AG09319 (cell line): ENCODE data around the gene CELSR1.

ENCODE experiments used
- DNase-seq: peaks from one replicate; pipeline ENCODE4 v3.0.0-alpha.2; 2010; ENCODE audit warnings: low read depth; ENCODE audit errors: extremely low read depth
- TF ChIP-seq, protein P1 (sequence below): IDR thresholded peaks from 2 replicates; pipeline ENCODE4 v1.5.1; 2011; ENCODE audit warnings: low read depth, mild to moderate bottlenecking, inconsistent platforms, low read length, moderate library complexity

Gene CELSR1

DNA sequence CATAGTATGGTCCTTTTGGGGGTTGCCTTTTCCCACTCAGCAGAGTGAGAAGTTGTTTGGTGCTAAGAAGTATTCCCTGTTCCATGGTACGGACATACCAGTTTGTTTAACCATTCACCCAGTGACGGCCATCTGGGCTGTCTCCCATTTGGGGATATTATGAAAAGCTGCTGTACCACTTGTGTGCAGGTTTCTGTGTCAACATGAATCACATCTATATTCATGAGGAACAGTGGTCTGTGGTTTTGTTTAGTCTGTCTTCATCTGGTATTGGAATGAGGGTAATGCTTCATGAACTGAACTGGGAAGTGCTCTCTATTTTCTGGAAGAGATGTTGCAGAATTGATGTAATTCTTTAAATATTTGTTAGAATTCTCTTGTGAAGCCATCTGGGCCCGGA lies 112.4 kb downstream of the CELSR1 start:
- no peak for DNase-seq
- TF ChIP-seq, protein P1, sequence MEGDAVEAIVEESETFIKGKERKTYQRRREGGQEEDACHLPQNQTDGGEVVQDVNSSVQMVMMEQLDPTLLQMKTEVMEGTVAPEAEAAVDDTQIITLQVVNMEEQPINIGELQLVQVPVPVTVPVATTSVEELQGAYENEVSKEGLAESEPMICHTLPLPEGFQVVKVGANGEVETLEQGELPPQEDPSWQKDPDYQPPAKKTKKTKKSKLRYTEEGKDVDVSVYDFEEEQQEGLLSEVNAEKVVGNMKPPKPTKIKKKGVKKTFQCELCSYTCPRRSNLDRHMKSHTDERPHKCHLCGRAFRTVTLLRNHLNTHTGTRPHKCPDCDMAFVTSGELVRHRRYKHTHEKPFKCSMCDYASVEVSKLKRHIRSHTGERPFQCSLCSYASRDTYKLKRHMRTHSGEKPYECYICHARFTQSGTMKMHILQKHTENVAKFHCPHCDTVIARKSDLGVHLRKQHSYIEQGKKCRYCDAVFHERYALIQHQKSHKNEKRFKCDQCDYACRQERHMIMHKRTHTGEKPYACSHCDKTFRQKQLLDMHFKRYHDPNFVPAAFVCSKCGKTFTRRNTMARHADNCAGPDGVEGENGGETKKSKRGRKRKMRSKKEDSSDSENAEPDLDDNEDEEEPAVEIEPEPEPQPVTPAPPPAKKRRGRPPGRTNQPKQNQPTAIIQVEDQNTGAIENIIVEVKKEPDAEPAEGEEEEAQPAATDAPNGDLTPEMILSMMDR = no peak

DNA sequence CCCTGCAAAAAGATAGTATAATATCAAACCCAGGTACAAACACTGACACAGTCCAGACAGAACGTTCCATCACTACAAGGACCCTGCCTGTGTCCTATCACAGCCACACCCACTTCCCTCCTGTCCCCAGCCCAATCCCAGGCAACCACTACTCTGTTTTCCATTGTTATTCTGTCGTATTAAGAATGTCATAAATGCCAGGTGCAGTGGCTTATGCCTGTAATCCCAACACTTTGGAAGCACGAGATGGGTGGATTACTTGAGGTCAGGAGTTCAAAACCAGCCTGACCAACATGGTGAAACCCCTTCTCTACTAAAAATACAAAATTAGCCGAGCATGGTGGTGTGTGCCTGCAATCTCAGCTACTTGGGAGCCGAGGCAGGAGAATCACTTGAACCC lies 112.9 kb downstream of the CELSR1 start:
- DNase-seq = no peak
- TF ChIP-seq, protein P1 = no peak

DNA sequence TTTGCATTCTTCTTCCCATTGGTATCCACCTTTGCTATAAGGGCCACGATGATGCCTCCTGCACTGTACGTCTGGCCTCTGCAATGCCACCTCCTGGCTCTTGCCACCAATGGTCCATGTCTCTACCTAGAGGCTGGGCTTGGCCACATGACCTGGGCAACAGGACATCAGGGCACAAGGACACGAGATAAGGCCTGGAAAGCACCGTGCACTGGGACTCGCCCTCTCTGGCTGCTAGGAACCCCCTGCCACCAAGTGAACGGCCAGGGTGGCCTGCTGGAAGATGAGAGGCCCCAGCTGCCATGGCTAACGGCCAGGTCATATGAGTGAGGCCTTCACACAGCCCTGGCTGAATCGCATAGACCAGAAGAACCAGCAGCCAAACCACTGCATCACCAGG lies 114.5 kb downstream of the CELSR1 start:
- TF ChIP-seq, protein P1 = no peak
- no peak for DNase-seq

DNA sequence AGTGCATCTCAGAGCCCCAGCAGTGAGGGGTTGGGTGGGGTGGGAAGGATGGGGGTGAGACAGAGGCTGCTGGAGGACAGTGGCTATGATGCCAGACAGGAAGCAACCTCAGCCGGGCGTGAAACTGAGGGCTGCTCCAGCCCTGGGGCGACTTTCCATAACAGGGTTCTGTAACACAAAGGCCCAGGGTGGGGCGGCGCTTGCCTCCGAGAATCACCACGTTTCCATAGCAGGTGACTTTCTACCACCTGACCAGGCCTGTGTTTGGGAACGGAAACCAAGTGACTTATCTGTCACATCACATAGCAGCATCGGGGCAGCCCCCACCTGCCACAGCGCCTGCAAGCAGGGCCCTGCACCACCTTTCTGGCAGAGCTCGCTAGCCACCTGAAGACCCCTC lies 116.2 kb downstream of the CELSR1 start:
- TF ChIP-seq, protein P1 = no peak
- no peak for DNase-seq

DNA sequence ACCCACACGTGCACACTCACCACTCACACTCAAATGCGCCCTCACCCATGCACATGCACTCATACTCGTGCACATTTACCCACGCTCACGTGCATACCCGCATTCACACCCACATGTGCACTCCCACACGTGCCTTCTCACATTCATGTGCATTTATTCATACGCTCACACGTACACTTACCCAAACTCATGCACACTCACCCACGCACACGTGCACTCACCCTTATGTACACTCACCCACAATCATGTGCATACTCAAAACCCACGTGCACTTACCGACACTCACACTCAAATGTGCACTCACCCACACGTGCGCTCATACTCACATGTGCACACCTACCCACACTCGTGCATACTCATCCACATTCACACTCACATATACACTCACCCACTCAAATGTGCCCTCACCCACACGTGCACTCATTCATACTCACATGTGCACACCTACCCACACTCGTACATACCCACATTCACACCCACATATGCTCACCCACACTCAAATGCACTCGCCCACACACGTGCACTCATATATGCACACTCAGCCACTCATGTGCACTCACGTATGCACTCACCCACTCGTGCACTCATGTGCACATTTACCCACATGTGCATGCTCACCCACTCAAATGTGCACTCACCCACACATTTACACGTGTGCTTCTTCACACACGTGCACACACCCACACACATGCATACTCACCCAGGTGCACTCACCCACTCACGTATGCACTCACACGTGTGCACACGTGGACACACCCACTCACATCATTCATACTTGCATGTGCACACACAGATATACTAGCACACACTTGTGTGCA lies 117.5 kb downstream of the CELSR1 start:
- TF ChIP-seq, protein P1 = no peak
- DNase-seq = no peak

GRCh38 chr22:46418827-46419226 lies 118.6 kb downstream of the CELSR1 start:
- no peak for DNase-seq
- TF ChIP-seq, protein P1 = no peak

- no peak for DNase-seq
- TF ChIP-seq, protein P1 = no peak
Observed at GRCh38 chr22:46417769-46418168, 119.7 kb downstream of the CELSR1 start.
